IPS-15b (cell line): ENCODE results near the gene VSIG2.

Experiments used
- H3K27me3 ChIP-seq: one replicate; pipeline ENCODE4 v1.6.1; 2013; ENCODE audit warnings: low read length; ENCODE audit not compliant: control insufficient read depth, insufficient read depth
- H3K36me3 ChIP-seq: one replicate; pipeline ENCODE4 v1.6.1; 2013; ENCODE audit warnings: low read length; ENCODE audit not compliant: control insufficient read depth, insufficient read depth
- H3K4me1 ChIP-seq: one replicate; pipeline ENCODE4 v1.6.1; 2013; ENCODE audit warnings: mild to moderate bottlenecking, low read length; ENCODE audit not compliant: control insufficient read depth, insufficient read depth
- H3K4me3 ChIP-seq: one replicate; pipeline ENCODE4 v1.5.1; 2013; ENCODE audit warnings: low read depth, low read length
- H3K9ac ChIP-seq: one replicate; pipeline ENCODE4 v1.6.1; 2013; ENCODE audit warnings: low read depth, mild to moderate bottlenecking, low read length
- H3K9me3 ChIP-seq: one replicate; pipeline ENCODE4 v1.6.1; 2013; ENCODE audit warnings: mild to moderate bottlenecking, low read length; ENCODE audit not compliant: control insufficient read depth, insufficient read depth

Gene VSIG2

GRCh38 chr11:124753624-124754023 lies 1.6 kb upstream of the VSIG2 start:
- Histone ChIP-seq H3K9me3 (no peaks in the 10 kb centered on the region), H3K36me3 (no peaks in the 10 kb centered on the region), H3K4me1 (peaks cover 5% of the 10 kb centered on the region), H3K9ac (no peak overlapping the region), H3K27me3 (peaks cover 99% of the 10 kb centered on the region), H3K4me3 (no peak overlapping the region)

- Histone ChIP-seq H3K4me1 (peaks cover 5% of the 10 kb centered on the region), H3K27me3 (peaks cover 100% of the 10 kb centered on the region), H3K9me3 (no peaks in the 10 kb centered on the region), H3K9ac (no peak overlapping the region), H3K36me3 (no peaks in the 10 kb centered on the region), H3K4me3 (no peak overlapping the region)
Observed at GRCh38 chr11:124753205-124753604, 1.1 kb upstream of the VSIG2 start.

- H3K9me3 ChIP-seq = no peaks in the 10 kb centered on the region
- H3K4me3 ChIP-seq = peak overlapping the region; percentile 37
- H3K9ac ChIP-seq = no peak overlapping the region
- no peaks in the 10 kb centered on the region for H3K36me3 ChIP-seq
- H3K4me1 ChIP-seq = peaks cover 6% of the 10 kb centered on the region
- peaks cover 100% of the 10 kb centered on the region for H3K27me3 ChIP-seq
Observed at GRCh38 chr11:124752471-124753102, 532 bp upstream of the VSIG2 start.

GRCh38 chr11:124751391-124751740 lies 689 bp downstream of the VSIG2 start:
- peak overlapping the region; percentile 17 for H3K9ac ChIP-seq
- H3K27me3 ChIP-seq = peaks cover 95% of the 10 kb centered on the region

GRCh38 chr11:124749912-124750311 lies 2.1 kb downstream of the VSIG2 start:
- no peaks in the 10 kb centered on the region for H3K9me3 ChIP-seq
- H3K27me3 ChIP-seq = peaks cover 95% of the 10 kb centered on the region
- H3K4me1 ChIP-seq = peaks cover 12% of the 10 kb centered on the region

More at GRCh38 chr11:124751391-124751740, 689 bp downstream of the VSIG2 start:
- Histone ChIP-seq H3K36me3 (no peaks in the 10 kb centered on the region), H3K4me1 (peaks cover 12% of the 10 kb centered on the region), H3K9me3 (no peaks in the 10 kb centered on the region), H3K4me3 (peak overlapping the region; percentile 37)

GRCh38 chr11:124748481-124749343 lies 3.3 kb downstream of the VSIG2 start:
- peaks cover 95% of the 10 kb centered on the region for H3K27me3 ChIP-seq

More at GRCh38 chr11:124749912-124750311, 2.1 kb downstream of the VSIG2 start:
- Histone ChIP-seq H3K9ac (no peak overlapping the region), H3K4me3 (no peak overlapping the region), H3K36me3 (no peaks in the 10 kb centered on the region)

GRCh38 chr11:124748100-124748418 lies 4.0 kb downstream of the VSIG2 start:
- Histone ChIP-seq H3K27me3 (peaks cover 95% of the 10 kb centered on the region), H3K9me3 (no peaks in the 10 kb centered on the region), H3K4me1 (peaks cover 12% of the 10 kb centered on the region), H3K9ac (no peak overlapping the region), H3K4me3 (no peak overlapping the region), H3K36me3 (no peaks in the 10 kb centered on the region)

More at GRCh38 chr11:124748481-124749343, 3.3 kb downstream of the VSIG2 start:
- Histone ChIP-seq H3K9me3 (no peaks in the 10 kb centered on the region), H3K4me1 (peaks cover 12% of the 10 kb centered on the region), H3K36me3 (no peaks in the 10 kb centered on the region), H3K4me3 (no peak overlapping the region), H3K9ac (no peak overlapping the region)

GRCh38 chr11:124747406-124748099 lies 4.5 kb downstream of the VSIG2 start:
- Histone ChIP-seq H3K9ac (no peak overlapping the region), H3K4me1 (peaks cover 12% of the 10 kb centered on the region), H3K4me3 (peak overlapping the region; percentile 51), H3K9me3 (no peaks in the 10 kb centered on the region), H3K27me3 (peaks cover 95% of the 10 kb centered on the region), H3K36me3 (no peaks in the 10 kb centered on the region)

- Histone ChIP-seq H3K4me3 (peak overlapping the region; percentile 85), H3K36me3 (no peaks in the 10 kb centered on the region), H3K9ac (no peak overlapping the region), H3K4me1 (peaks cover 9% of the 10 kb centered on the region), H3K9me3 (no peaks in the 10 kb centered on the region), H3K27me3 (peaks cover 95% of the 10 kb centered on the region)
Observed at GRCh38 chr11:124746621-124747243, 5.3 kb downstream of the VSIG2 start.

GRCh38 chr11:124745835-124746620 lies 6.0 kb downstream of the VSIG2 start:
- H3K4me1 ChIP-seq = peaks cover 9% of the 10 kb centered on the region
- peak overlapping the region; percentile 85 for H3K4me3 ChIP-seq
- H3K9me3 ChIP-seq = no peaks in the 10 kb centered on the region
- H3K9ac ChIP-seq = no peak overlapping the region
- peaks cover 95% of the 10 kb centered on the region for H3K27me3 ChIP-seq
- H3K36me3 ChIP-seq = no peaks in the 10 kb centered on the region
